GM12875 (cell line): ENCODE results near the gene ZNF761.
"Not testable (repeated sequence)": the region's sequence is repeated elsewhere in the genome, so short reads cannot be mapped to it uniquely, and the experiment has no call there.

ENCODE experiments used
- H3K4me3 ChIP-seq: one replicate; pipeline ENCODE4 v1.5.1; 2011; ENCODE audit warnings: low read depth, low read length, control low read depth
- CTCF ChIP-seq: IDR thresholded peaks from 2 replicates; pipeline ENCODE4 v1.5.1; 2011; ENCODE audit warnings: low read depth, mild to moderate bottlenecking, control low read depth, inconsistent platforms, low read length, moderate library complexity, borderline replicate concordance; ENCODE audit not compliant: insufficient read depth

The ZNF761 gene

GRCh38 chr19:53463263-53463662 is 31.5 kb downstream of the ZNF761 start:
- no peak for TF ChIP-seq CTCF
- H3K4me3 ChIP-seq, result no peak overlapping the region

DNA sequence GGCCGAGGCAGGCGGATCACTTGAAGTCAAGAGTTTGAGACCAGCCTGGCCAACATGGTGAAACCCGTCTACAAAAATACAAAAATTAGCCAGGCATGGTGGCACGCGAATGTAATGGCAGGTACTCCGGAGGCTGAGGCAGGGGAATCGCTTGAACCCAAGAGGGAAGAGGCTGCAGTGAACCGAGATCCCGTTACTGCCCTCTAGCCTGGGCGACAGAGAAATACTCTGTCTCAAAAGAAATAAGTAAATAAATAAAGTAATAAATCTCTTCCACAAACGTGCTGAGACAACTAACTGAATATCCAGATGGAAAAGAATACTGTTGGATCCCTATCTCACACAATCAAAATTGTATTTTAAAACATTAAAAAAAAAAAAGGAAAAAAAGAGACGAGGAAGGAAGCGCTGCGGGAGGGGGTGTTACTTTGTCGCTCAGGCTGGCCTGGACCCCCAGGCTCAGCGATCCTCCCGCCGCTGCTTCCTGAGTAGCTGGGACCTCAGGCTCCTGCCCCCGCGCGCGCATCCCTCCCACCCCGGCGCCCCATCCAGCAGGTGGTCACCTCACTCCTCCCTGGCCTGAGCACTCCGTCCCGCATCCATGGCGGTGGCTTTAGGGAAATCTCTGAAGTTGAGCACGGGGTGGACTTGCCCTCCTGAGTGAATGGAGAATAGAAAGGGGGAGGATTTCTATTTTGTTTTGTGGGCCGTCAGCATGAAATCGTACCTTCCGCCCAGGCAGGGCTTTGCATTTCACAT is 35.1 kb downstream of the ZNF761 start:
- no peak for TF ChIP-seq CTCF
- peak overlapping the region; percentile 56 for H3K4me3 ChIP-seq

DNA sequence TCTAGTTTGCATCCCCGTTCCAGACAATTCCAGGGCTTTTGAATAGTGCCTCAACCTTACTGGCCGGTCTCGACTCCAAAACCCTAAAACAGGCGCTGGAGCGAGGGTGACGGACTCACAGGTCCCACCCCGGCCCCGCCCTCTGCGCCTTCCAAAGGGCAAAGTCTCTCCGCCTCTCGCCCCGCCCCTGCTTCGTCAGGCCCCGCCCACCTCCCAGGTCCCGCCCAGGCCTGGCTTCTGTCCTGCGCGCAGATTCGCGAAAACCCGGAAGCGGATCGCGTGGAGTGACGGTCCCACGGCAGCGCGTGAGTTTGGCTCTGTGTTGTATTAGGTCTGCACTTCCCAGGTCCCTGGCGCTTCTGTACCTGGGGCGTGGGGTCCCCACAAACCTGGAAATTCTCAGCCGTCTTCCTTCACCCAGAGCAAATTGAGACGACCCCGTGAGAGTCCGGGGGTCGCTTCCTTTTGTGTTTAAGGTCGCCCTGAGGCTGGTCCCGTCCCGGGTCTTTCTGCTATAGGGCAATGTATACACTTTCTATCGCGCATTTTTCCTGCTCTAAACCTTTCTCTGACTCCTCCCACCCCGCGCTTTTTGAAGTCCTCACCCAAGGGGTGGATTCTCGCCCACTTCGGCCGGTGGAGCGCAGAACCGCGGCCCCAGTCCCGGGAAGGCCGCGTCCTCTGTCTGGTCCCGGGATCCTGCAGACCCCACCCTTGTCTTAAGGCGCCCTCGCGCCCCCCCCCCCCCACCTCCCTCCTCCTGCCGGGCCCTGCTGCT is 35.9 kb downstream of the ZNF761 start, which contains the start of gene ZNF813:
Gene ZNF813 (plus strand): TSS at position 249 of the 778 bp plus-strand sequence. CDS start 16,090 bp downstream, outside the sequence.
- no peak for TF ChIP-seq CTCF
- peak within 1 kb of the TSS; percentile 56 for H3K4me3 ChIP-seq

GRCh38 chr19:53468628-53469027 is 36.8 kb downstream of the ZNF761 start:
- H3K4me3 ChIP-seq, result not testable (repeated sequence)

GRCh38 chr19:53471916-53472315 is 40.1 kb downstream of the ZNF761 start:
- TF ChIP-seq CTCF, result no peak
- no peak overlapping the region for H3K4me3 ChIP-seq

GRCh38 chr19:53474832-53475231 is 43.0 kb downstream of the ZNF761 start:
- not testable (repeated sequence) for H3K4me3 ChIP-seq

DNA sequence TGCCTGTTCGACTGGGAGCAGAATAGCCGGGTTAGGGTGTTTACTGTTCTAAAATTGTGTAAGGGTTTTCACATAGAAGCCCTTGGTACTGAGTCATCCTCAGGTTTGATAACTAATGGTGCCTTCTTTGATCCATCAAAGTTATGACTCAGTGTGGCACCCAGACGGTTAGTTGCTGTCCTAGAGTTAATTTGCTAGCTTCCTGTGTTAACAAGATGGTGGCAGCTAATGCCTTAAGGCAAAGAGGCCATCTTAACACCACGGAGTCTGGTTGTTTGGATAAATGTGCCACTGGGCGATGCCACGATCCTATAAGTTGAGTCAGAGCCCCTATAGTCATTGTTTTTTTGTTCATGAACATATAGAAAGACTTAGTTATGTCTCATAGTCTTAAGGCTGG is 43.7 kb downstream of the ZNF761 start:
- not testable (repeated sequence) for H3K4me3 ChIP-seq

GRCh38 chr19:53483751-53484150 is 52.0 kb downstream of the ZNF761 start:
- not testable (repeated sequence) for H3K4me3 ChIP-seq
